ENCODE results near the gene CCDC69.

GRCh38 chr5:151234476-151235238 is 10.8 kb upstream of the CCDC69 start:
- TF ChIP-seq, protein P1, sequence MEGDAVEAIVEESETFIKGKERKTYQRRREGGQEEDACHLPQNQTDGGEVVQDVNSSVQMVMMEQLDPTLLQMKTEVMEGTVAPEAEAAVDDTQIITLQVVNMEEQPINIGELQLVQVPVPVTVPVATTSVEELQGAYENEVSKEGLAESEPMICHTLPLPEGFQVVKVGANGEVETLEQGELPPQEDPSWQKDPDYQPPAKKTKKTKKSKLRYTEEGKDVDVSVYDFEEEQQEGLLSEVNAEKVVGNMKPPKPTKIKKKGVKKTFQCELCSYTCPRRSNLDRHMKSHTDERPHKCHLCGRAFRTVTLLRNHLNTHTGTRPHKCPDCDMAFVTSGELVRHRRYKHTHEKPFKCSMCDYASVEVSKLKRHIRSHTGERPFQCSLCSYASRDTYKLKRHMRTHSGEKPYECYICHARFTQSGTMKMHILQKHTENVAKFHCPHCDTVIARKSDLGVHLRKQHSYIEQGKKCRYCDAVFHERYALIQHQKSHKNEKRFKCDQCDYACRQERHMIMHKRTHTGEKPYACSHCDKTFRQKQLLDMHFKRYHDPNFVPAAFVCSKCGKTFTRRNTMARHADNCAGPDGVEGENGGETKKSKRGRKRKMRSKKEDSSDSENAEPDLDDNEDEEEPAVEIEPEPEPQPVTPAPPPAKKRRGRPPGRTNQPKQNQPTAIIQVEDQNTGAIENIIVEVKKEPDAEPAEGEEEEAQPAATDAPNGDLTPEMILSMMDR (IDR thresholded peaks at IDR 0.05; ENCODE audit: insufficient read depth, low read length, poor library complexity, severe bottlenecking), result no peak
- TF ChIP-seq EZH2phosphoT487 (conservative IDR thresholded peaks at IDR 0.05; ENCODE audit: low read length), result no peak
